Common myeloid progenitor, CD34-positive (primary cell): ENCODE data around the gene RPTOR.

Source experiments
- CTCF ChIA-PET: fragments of 350-600 bp; sonication (Branson Sonifier 250); formaldehyde crosslinking; loops from one replicate; lab custom pipeline; 2021; ENCODE audit warnings: antibody characterized with exemption; lab: Charles Lee
- POLR2A ChIA-PET: fragments of 350-600 bp; sonication (Branson Sonifier 250); formaldehyde crosslinking; loops from one replicate; lab custom pipeline; 2021; ENCODE audit warnings: antibody characterized with exemption; lab: Charles Lee
- DNase-seq, 3 donors: peaks; one replicate each; pipeline versions ENCODE4 v3.0.0 to v3.0.0-alpha.2; 2013
- H3K27ac ChIP-seq, 2 experiments: 1 replicate in 1 of 2; 2 replicates in 1 of 2; pipeline ENCODE4 v1.7.0; 2013; ENCODE audit warnings: inconsistent platforms in 2 of 2, low read length in 2 of 2, mild to moderate bottlenecking in 2 of 2, low read depth in 1 of 2, moderate library complexity in 1 of 2; ENCODE audit not compliant: severe bottlenecking in 2 of 2, insufficient read depth in 1 of 2, poor library complexity in 1 of 2
- H3K27me3 ChIP-seq, 5 experiments: replicated peaks in 2 of 5; 1 replicate in 3 of 5; 2 replicates in 2 of 5; pipeline versions ENCODE4 v1.6.1 to v1.7.0; 2013; ENCODE audit warnings: low read length in 4 of 5, mild to moderate bottlenecking in 2 of 5, moderate library complexity in 2 of 5, inconsistent platforms in 1 of 5; ENCODE audit not compliant: insufficient read depth in 5 of 5, control insufficient read depth in 4 of 5
- H3K36me3 ChIP-seq, 4 experiments: 1 replicate in 2 of 4; 2 replicates in 2 of 4; pipeline versions ENCODE4 v1.6.1 to v1.7.0; 2013; ENCODE audit warnings: low read length in 3 of 4, control low read depth in 1 of 4, mild to moderate bottlenecking in 1 of 4; ENCODE audit not compliant: control insufficient read depth in 4 of 4, insufficient read depth in 4 of 4
- H3K4me1 ChIP-seq, 4 experiments: 1 replicate in 3 of 4; 2 replicates in 1 of 4; pipeline versions ENCODE4 v1.6.1 to v1.7.1; 2013; ENCODE audit warnings: low read length in 3 of 4, mild to moderate bottlenecking in 3 of 4, control low read depth in 1 of 4, inconsistent platforms in 1 of 4, moderate library complexity in 1 of 4; ENCODE audit not compliant: control insufficient read depth in 4 of 4, insufficient read depth in 4 of 4; ENCODE audit errors: control extremely low read depth in 1 of 4
- H3K4me3 ChIP-seq, 7 experiments: 1 replicate in 4 of 7; 2 replicates in 3 of 7; pipeline versions ENCODE4 v1.5.1 to v1.7.0; 2013; ENCODE audit warnings: mild to moderate bottlenecking in 7 of 7, low read length in 6 of 7, moderate library complexity in 6 of 7, inconsistent platforms in 2 of 7, low read depth in 2 of 7, control low read depth in 1 of 7; ENCODE audit not compliant: insufficient read depth in 4 of 7, control insufficient read depth in 1 of 7; ENCODE audit errors: extremely low read depth in 1 of 7
- H3K9me3 ChIP-seq, 5 experiments: 1 replicate in 4 of 5; 2 replicates in 1 of 5; pipeline versions ENCODE4 v1.6.1 to v1.7.1; 2013; ENCODE audit warnings: low read length in 4 of 5, mild to moderate bottlenecking in 2 of 5, inconsistent platforms in 1 of 5, low read depth in 1 of 5, moderate library complexity in 1 of 5; ENCODE audit not compliant: control insufficient read depth in 4 of 5, insufficient read depth in 2 of 5; ENCODE audit errors: control extremely low read depth in 1 of 5
- WGBS: methylation state at CpG from one replicate; pipeline ENCODE4 v1.1.5; 2013; ENCODE audit not compliant: insufficient coverage; 5-methylcytosine and 5-hydroxymethylcytosine counted together

The RPTOR gene

GRCh38 chr17:80838311-80839025 is 293.8 kb downstream of the RPTOR start:
- Histone ChIP-seq H3K4me1 (peaks cover 0 to 11% (median 8%) of the 10 kb centered on the region in 4 experiments), H3K36me3 (peaks cover 0 to 27% (median 18%) of the 10 kb centered on the region in 4 experiments), H3K9me3 (no peaks in the 10 kb centered on the region), H3K27ac (no peak overlapping the region), H3K27me3 (no peaks in the 10 kb centered on the region), H3K4me3 (no peak overlapping the region)
- 95% methylated on average over 30 of the region's 30 CpGs for WGBS
- POLR2A ChIA-PET: no interaction called here
- CTCF ChIA-PET: no interaction called here
- DNase-seq: no peak

DNA sequence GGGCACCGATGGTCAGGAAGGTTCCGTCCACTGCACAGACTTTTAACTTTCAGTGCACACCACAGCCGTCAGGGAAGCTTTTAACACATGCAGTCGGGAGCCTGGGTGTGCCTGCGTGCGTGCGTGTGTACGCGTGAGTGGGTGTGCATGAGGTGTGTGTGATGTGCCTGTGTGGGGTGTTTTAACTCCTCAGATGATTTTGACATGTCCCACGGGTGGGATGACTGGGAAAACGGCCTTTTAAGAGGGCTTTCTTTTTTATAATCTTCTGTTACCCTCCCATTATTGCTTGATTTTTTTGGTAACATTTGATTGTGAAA is 294.3 kb downstream of the RPTOR start:
- POLR2A ChIA-PET: no interaction called here
- CTCF ChIA-PET: no interaction called here
- DNase-seq: no peak

DNA sequence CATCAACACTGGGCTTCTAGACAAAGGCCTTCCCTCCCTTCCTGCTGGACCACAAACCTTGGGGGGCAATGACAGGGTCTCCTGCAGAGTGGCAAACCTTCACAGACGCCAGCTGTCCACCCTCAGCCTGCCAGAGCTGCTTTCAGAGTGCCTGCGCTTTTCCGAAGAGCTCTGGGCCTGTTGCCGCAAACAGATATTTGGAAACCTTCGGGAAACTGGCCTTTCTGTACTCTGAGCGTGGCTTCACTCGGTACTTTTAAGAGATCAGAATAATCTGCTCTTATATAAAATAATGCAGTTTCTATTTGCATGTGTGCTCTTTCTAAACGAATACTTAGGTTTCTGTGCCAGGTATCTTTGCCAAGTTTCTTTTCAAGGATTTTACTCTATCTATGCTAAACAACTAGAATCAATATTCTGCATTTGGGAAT is 294.9 kb downstream of the RPTOR start:
- WGBS: 94% methylated on average over 4 of the region's 8 CpGs
- no peaks in the 10 kb centered on the region for H3K9me3 ChIP-seq
- peaks cover 0 to 30% (median 18%) of the 10 kb centered on the region in 4 experiments for H3K36me3 ChIP-seq
- no peak for DNase-seq
- no peaks in the 10 kb centered on the region for H3K27me3 ChIP-seq
- CTCF ChIA-PET: interaction anchor here (1.0 kb wide), 1 partner anchor 13 kb away, joined by 4 read pairs; no protein-coding TSS in a partner anchor
- no peak overlapping the region for H3K27ac ChIP-seq
- no peak overlapping the region for H3K4me3 ChIP-seq
- peaks cover 0 to 6% (median 1%) of the 10 kb centered on the region in 4 experiments for H3K4me1 ChIP-seq
- POLR2A ChIA-PET: no interaction called here

More for the DNA sequence above, 294.3 kb downstream of the RPTOR start:
- Histone ChIP-seq H3K27me3 (no peaks in the 10 kb centered on the region), H3K9me3 (no peaks in the 10 kb centered on the region), H3K4me1 (peaks cover 0 to 6% (median 4%) of the 10 kb centered on the region in 4 experiments), H3K36me3 (peaks cover 0 to 30% (median 18%) of the 10 kb centered on the region in 4 experiments), H3K4me3 (no peak overlapping the region), H3K27ac (no peak overlapping the region)
- 100% methylated on average over 4 of the region's 11 CpGs for WGBS

GRCh38 chr17:80839970-80840369 is 295.3 kb downstream of the RPTOR start:
- no peak overlapping the region for H3K4me3 ChIP-seq
- peaks cover 0 to 11% (median 2%) of the 10 kb centered on the region in 4 experiments for H3K4me1 ChIP-seq
- POLR2A ChIA-PET: no interaction called here
- no peaks in the 10 kb centered on the region for H3K9me3 ChIP-seq
- no peak for DNase-seq
- H3K27ac ChIP-seq: no peak overlapping the region
- CTCF ChIA-PET: interaction anchor here (0.6 to 1.0 kb wide), 2 partner anchors 13 to 28 kb away, joined by 3 to 4 read pairs; no protein-coding TSS in a partner anchor
- H3K36me3 ChIP-seq: peaks cover 0 to 30% (median 18%) of the 10 kb centered on the region in 4 experiments
- H3K27me3 ChIP-seq: no peaks in the 10 kb centered on the region
- WGBS: 97% methylated on average over 6 of the region's 15 CpGs

DNA sequence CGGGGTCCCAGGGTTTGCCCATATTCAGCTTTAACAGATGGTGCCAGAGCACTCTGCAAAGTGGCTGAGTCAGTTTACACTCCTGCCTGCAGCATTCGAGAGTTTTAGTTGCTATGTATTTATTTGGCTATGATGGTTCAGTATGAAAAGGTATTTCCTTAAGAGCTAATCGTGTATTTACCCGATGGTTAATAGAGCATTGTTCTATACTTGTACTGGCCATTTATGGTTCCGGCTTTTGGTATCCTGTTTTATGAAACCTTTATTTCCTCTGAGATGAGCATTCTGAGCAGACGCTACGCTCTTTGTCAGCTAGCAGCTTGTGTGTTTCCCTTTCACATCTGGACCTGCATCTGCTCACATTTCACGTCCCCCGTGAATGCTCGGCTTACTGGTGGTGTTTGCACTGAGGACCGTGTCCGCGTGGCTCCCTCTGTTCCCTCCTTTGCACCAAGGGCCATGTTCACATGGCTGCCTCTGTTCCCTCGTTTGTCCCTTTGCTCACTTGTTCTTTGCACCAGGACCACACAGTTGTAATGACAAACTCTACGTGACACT is 297.9 kb downstream of the RPTOR start:
- ChIA-PET POLR2A (no interaction called here), CTCF (interaction anchor here (0.9 kb wide), 1 partner anchor 15 kb away, joined by 4 read pairs; no protein-coding TSS in a partner anchor)
- WGBS: 99% methylated on average over 15 of the region's 15 CpGs
- Histone ChIP-seq H3K27me3 (no peaks in the 10 kb centered on the region), H3K36me3 (peaks cover 0 to 38% (median 25%) of the 10 kb centered on the region in 4 experiments), H3K4me3 (no peak overlapping the region), H3K27ac (no peak overlapping the region), H3K4me1 (peaks cover 0 to 19% (median 4%) of the 10 kb centered on the region in 4 experiments), H3K9me3 (no peaks in the 10 kb centered on the region)
- DNase-seq: no peak

DNA sequence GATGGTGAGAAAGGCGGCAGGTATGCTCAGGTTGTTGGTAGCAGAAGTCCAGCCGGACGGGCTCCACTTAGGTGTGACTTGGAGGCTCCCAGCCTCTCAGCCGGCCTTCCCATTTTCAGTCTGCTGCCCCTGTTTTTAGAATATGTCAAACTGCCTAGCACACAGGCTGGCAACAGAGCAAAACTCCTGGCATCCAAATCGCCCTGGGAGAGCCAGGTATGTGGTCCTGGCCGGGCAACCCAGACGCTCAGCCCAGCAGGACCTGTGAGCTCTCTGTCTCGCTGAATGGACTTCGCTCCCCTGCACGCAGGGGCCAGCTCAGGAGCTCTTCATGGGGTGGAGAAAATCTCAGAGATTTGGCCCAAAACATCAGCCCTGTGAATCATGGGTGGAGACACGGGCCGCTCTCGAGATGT is 299.1 kb downstream of the RPTOR start:
- no peak for DNase-seq
- peaks cover 0 to 19% (median 4%) of the 10 kb centered on the region in 4 experiments for H3K4me1 ChIP-seq
- no peaks in the 10 kb centered on the region for H3K9me3 ChIP-seq
- no peak overlapping the region for H3K27ac ChIP-seq
- no peaks in the 10 kb centered on the region for H3K27me3 ChIP-seq
- CTCF ChIA-PET: interaction anchor here (1.1 kb wide), 1 partner anchor 10 kb away, joined by 3 read pairs; no protein-coding TSS in a partner anchor
- WGBS: over 99% methylated on average over 13 of the region's 13 CpGs
- peaks cover 7 to 41% (median 26%) of the 10 kb centered on the region in 4 experiments for H3K36me3 ChIP-seq
- H3K4me3 ChIP-seq: no peak overlapping the region
- POLR2A ChIA-PET: no interaction called here
